Fibroblast of mammary gland (primary cell): Measurements from ENCODE around the gene DCST2.

ENCODE experiments used
- DNase-seq: peaks from one replicate; pipeline ENCODE4 v3.0.0-alpha.2; 2010; ENCODE audit warnings: low read depth
- H3K4me3 ChIP-seq: 2 replicates; pipeline ENCODE4 v1.5.1; 2011; ENCODE audit warnings: low read depth, mild to moderate bottlenecking, low read length, moderate library complexity; ENCODE audit not compliant: control insufficient read depth
- TF ChIP-seq, protein P1 (sequence below): conservative IDR thresholded peaks from 2 replicates; pipeline ENCODE4 v1.5.1; 2011; ENCODE audit warnings: low read depth, low read length, inconsistent platforms; ENCODE audit not compliant: control insufficient read depth, insufficient read depth

DCST2 gene

GRCh38 chr1:155069551-155070157 is 36.1 kb upstream of the DCST2 start:
- no peak overlapping the region for H3K4me3 ChIP-seq
- TF ChIP-seq, protein P1, sequence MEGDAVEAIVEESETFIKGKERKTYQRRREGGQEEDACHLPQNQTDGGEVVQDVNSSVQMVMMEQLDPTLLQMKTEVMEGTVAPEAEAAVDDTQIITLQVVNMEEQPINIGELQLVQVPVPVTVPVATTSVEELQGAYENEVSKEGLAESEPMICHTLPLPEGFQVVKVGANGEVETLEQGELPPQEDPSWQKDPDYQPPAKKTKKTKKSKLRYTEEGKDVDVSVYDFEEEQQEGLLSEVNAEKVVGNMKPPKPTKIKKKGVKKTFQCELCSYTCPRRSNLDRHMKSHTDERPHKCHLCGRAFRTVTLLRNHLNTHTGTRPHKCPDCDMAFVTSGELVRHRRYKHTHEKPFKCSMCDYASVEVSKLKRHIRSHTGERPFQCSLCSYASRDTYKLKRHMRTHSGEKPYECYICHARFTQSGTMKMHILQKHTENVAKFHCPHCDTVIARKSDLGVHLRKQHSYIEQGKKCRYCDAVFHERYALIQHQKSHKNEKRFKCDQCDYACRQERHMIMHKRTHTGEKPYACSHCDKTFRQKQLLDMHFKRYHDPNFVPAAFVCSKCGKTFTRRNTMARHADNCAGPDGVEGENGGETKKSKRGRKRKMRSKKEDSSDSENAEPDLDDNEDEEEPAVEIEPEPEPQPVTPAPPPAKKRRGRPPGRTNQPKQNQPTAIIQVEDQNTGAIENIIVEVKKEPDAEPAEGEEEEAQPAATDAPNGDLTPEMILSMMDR, result no peak
- DNase-seq, result no peak

DNA sequence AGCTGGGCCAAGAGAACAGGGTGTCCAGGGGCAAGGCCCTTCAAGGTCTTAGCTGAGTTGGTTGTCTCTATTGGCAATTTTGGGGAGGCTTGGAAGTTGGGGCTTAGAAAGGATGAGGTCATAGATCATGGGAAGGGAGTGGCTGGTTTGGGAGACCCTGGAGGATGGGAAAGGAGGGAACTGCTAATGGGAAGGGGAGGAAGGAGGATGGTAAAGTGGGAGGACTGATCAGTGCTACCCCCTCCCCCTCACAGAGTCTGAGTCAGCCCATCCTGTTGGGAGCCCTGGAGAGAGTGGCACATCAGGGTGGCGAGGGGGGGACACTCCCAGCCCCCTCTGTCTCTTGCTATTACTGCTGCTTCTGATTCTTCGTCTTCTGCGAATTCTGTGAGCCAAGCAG is 35.0 kb upstream of the DCST2 start:
- no peak for DNase-seq
- H3K4me3 ChIP-seq, result no peak overlapping the region
- TF ChIP-seq, protein P1, result no peak

DNA sequence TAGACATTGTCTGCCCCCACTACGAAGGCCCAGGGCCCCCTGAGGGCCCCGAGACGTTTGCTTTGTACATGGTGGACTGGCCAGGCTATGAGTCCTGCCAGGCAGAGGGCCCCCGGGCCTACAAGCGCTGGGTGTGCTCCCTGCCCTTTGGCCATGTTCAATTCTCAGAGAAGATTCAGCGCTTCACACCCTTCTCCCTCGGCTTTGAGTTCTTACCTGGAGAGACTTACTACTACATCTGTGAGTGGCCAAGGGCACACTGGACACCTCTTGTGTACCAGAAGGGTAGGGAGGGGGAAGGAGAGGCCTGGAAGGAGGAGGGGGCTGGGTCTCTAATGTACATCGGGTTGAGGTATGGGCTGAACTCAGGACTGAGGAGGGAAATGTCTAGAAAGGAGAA is 33.2 kb upstream of the DCST2 start:
- H3K4me3 ChIP-seq, result no peak overlapping the region
- TF ChIP-seq, protein P1, result no peak
- DNase-seq, result no peak

- TF ChIP-seq, protein P1, result no peak
- H3K4me3 ChIP-seq, result no peak overlapping the region
- no peak for DNase-seq
Measured at GRCh38 chr1:155064832-155065429, 31.4 kb upstream of the DCST2 start.

DNA sequence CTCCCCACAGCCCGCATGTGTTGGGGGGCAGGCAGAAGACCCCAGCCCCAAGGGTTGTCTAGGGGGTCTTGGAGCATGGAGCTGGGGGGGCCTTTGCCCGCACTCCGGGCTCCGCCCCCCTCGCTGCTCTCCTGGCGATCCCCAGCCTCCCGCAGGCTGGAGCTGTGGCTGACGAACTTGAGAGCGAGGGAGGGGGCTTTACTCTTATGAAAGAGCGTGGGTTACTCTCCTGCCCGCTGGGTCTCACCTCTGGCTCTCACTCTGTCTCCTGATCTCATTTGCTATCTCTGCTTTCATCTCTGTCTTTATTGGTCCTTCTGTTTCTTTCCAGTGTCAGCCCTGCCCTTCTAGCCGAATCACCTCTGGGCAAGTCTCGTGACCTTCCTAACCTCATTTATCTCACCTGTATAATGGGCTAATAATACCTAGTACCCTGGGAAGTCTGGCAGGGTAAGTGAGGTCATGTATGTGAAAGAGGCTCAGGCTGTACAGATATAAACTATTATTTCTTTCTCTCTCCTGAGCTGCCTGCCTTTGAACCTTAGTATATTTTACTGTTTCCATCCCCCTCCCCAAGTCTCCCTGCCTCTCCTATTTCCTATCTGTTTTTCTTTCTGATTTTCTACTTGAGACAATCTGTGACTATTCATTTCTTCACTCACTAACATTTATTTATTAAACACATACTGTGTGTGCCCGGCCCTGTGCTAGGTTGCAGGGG is 30.7 kb upstream of the DCST2 start:
- TF ChIP-seq, protein P1, result no peak
- H3K4me3 ChIP-seq, result peak overlapping the region; percentile 86
- no peak for DNase-seq

- H3K4me3 ChIP-seq, result peak within 1 kb of the TSS; percentile 86
- TF ChIP-seq, protein P1, result no peak
- DNase-seq, result peak; percentile 72
Measured at GRCh38 chr1:155063550-155064110, 30.0 kb upstream of the DCST2 start, which contains the start of gene EFNA4. Gene EFNA4, plus strand, starts transcription at chr1:155063740. Its CDS starts 84 bp downstream, at chr1:155063824.
